Colonic mucosa (tissue), 4 donors: ENCODE data around the gene RAPSN. TPM values are rescaled to one million over a fixed set of nuclear protein-coding genes. Genes with fewer than 3 reads are reported as not detected.
A peak's percentile ranks its signal among the peaks of the same experiment; 100 is the strongest.

ENCODE experiments used
- DNase-seq: peaks from one replicate; pipeline ENCODE4 v3.0.0-alpha.2; 2020
- H3K27ac ChIP-seq: fragments of 200-600 bp; one replicate; pipeline ENCODE4 v1.8.0; 2021
- H3K27me3 ChIP-seq: fragments of 200-600 bp; one replicate; pipeline ENCODE4 v1.8.0; 2021
- H3K36me3 ChIP-seq: fragments of 200-600 bp; one replicate; pipeline ENCODE4 v1.8.0; 2021
- H3K4me1 ChIP-seq: fragments of 200-600 bp; one replicate; pipeline ENCODE4 v1.8.0; 2021; ENCODE audit warnings: mild to moderate bottlenecking
- H3K4me3 ChIP-seq: fragments of 200-600 bp; one replicate; pipeline ENCODE4 v1.8.0; 2021
- H3K9ac ChIP-seq, 2 donors: one replicate each; pipeline ENCODE4 v1.7.0; 2013; ENCODE audit warnings: control low read depth in 2 of 2, low read depth in 2 of 2, low read length in 2 of 2
- H3K9me3 ChIP-seq: fragments of 200-600 bp; one replicate; pipeline ENCODE4 v1.8.0; 2021
- CTCF ChIP-seq: fragments of 200-600 bp; IDR thresholded peaks from one replicate; pipeline ENCODE4 v1.8.0; 2022; ENCODE audit warnings: antibody characterized with exemption, mild to moderate bottlenecking
- intact Hi-C: fragments of 100-400 bp; cut with DNase I; formaldehyde crosslinking; loops from one replicate; pipeline ENCODE4 v1.14.1; 2022
- total RNA-seq, 2 donors: library from RNA; stranded (reverse); fragmentation: NEBNext Ultra II Directional in 1 of 2; extraction: Animal tissue kit (Norgen Biotek cat#: 25700) in 1 of 2; gene quantifications; one replicate each; pipeline ENCODE4 v1.2.1, GENCODE V29; 2021
- donor health status: healthy.
- donor health status: DM: no; HTN: no; CAD: no.
- donor health status: DM: no; HTN: no; CAD: no.

The RAPSN gene
- total RNA-seq, 2 donors from 2014 or later = not detected

- no peak for DNase-seq
- H3K27ac ChIP-seq = peak overlapping the region; percentile 42
- intact Hi-C loops = no loop called here
- H3K9me3 ChIP-seq = no peaks in the 10 kb centered on the region
- no peak for TF ChIP-seq CTCF
- H3K27me3 ChIP-seq = no peaks in the 10 kb centered on the region
- H3K36me3 ChIP-seq = no peaks in the 10 kb centered on the region
- no peak overlapping the region for H3K4me3 ChIP-seq
- H3K4me1 ChIP-seq = no peaks in the 10 kb centered on the region
- H3K9ac ChIP-seq = no peak overlapping the region
These were observed 57.8 kb downstream of the RAPSN start for GRCh38 chr11:47391077-47391583.

- DNase-seq = no peak
- H3K36me3 ChIP-seq = no peaks in the 10 kb centered on the region
- H3K9me3 ChIP-seq = no peaks in the 10 kb centered on the region
- no peaks in the 10 kb centered on the region for H3K27me3 ChIP-seq
- no peaks in the 10 kb centered on the region for H3K4me1 ChIP-seq
- H3K9ac ChIP-seq = no peak overlapping the region
- intact Hi-C loops = no loop called here
- no peak for TF ChIP-seq CTCF
- H3K27ac ChIP-seq = peak overlapping the region; percentile 42
- H3K4me3 ChIP-seq = no peak overlapping the region
These were observed 58.5 kb downstream of the RAPSN start for GRCh38 chr11:47390422-47390760.

GRCh38 chr11:47389577-47390421, 59.1 kb downstream of the RAPSN start:
- Histone ChIP-seq H3K4me1 (no peaks in the 10 kb centered on the region), H3K27ac (no peak overlapping the region)

GRCh38 chr11:47388697-47389576, 60.0 kb downstream of the RAPSN start:
- no peaks in the 10 kb centered on the region for H3K9me3 ChIP-seq
- H3K27ac ChIP-seq = peak overlapping the region; percentile 11
- no peak for DNase-seq
- H3K36me3 ChIP-seq = no peaks in the 10 kb centered on the region
- intact Hi-C loops = no loop called here
- no peak overlapping the region for H3K9ac ChIP-seq
- H3K4me1 ChIP-seq = no peaks in the 10 kb centered on the region
- H3K4me3 ChIP-seq = no peak overlapping the region
- no peaks in the 10 kb centered on the region for H3K27me3 ChIP-seq
- TF ChIP-seq CTCF = no peak

More at GRCh38 chr11:47389577-47390421, 59.1 kb downstream of the RAPSN start:
- H3K36me3 ChIP-seq = no peaks in the 10 kb centered on the region
- no peaks in the 10 kb centered on the region for H3K9me3 ChIP-seq
- intact Hi-C loops = no loop called here
- no peak for TF ChIP-seq CTCF
- H3K4me3 ChIP-seq = no peak overlapping the region
- no peak for DNase-seq
- no peak overlapping the region for H3K9ac ChIP-seq
- H3K27me3 ChIP-seq = no peaks in the 10 kb centered on the region

- TF ChIP-seq CTCF = no peak
- intact Hi-C loops = no loop called here
- no peaks in the 10 kb centered on the region for H3K4me1 ChIP-seq
- no peak for DNase-seq
- H3K36me3 ChIP-seq = no peaks in the 10 kb centered on the region
- no peaks in the 10 kb centered on the region for H3K9me3 ChIP-seq
- no peak overlapping the region for H3K4me3 ChIP-seq
- H3K27me3 ChIP-seq = no peaks in the 10 kb centered on the region
- H3K27ac ChIP-seq = peak overlapping the region; percentile 11
- H3K9ac ChIP-seq = no peak overlapping the region
These were observed 60.8 kb downstream of the RAPSN start for GRCh38 chr11:47387944-47388696.
